H1 (cell line): ENCODE results near the gene FBLN2. TPM values are rescaled to one million over a fixed set of nuclear protein-coding genes. Genes with fewer than 3 reads are reported as not detected.

Experiments used
- CTCF ChIA-PET: fragments of 300-600 bp; sonication (Branson Sonifier 250); formaldehyde crosslinking; loops from one replicate; lab custom pipeline; 2021; ENCODE audit not compliant: partially characterized antibody; lab: Charles Lee
- POLR2A ChIA-PET: fragments of 300-600 bp; sonication (Branson Sonifier 250); formaldehyde crosslinking; loops from one replicate; lab custom pipeline; 2021; ENCODE audit warnings: inconsistent platforms; ENCODE audit not compliant: partially characterized antibody; lab: Charles Lee
- DNase-seq, 2 experiments: peaks; one replicate each; pipeline versions ENCODE4 v3.0.0 to v3.0.0-alpha.2; 2010 to 2022; ENCODE audit warnings: low spot score in 2 of 2, low read depth in 1 of 2, mixed read lengths in 1 of 2
- FAIRE-seq: peaks from 2 replicates; lab custom pipeline; 2011; peaks lifted over from hg19 to GRCh38; lab: Jason Lieb, UNC
- H2AFZ ChIP-seq: 2 replicates; pipeline ENCODE4 v1.8.1; 2012; ENCODE audit warnings: low read length, inconsistent platforms
- H2AK5ac ChIP-seq: 2 replicates; pipeline ENCODE4 v1.6.1; 2013; ENCODE audit warnings: low read depth, low read length
- H2BK120ac ChIP-seq: replicated peaks from 2 replicates; pipeline ENCODE3; 2013; ENCODE audit warnings: low read depth, low read length, inconsistent platforms
- H2BK12ac ChIP-seq: 2 replicates; pipeline ENCODE4 v1.6.1; 2013; ENCODE audit warnings: low read depth, low read length
- H2BK15ac ChIP-seq: 2 replicates; pipeline ENCODE4 v1.6.1; 2013; ENCODE audit warnings: low read length
- H2BK20ac ChIP-seq: 2 replicates; pipeline ENCODE4 v1.6.1; 2013; ENCODE audit warnings: low read length
- H2BK5ac ChIP-seq: 2 replicates; pipeline ENCODE4 v1.6.1; 2013; ENCODE audit warnings: low read depth, low read length
- H3K14ac ChIP-seq: 2 replicates; pipeline ENCODE4 v1.6.1; 2013; ENCODE audit warnings: inconsistent platforms; ENCODE audit not compliant: insufficient read length
- H3K18ac ChIP-seq: 2 replicates; pipeline ENCODE4 v1.6.1; 2013; ENCODE audit warnings: low read length; ENCODE audit errors: extremely low read depth
- H3K23ac ChIP-seq: 2 replicates; pipeline ENCODE4 v1.6.1; 2013; ENCODE audit warnings: inconsistent platforms; ENCODE audit not compliant: insufficient read length
- H3K23me2 ChIP-seq: 2 replicates; pipeline ENCODE4 v1.6.1; 2013; ENCODE audit warnings: low read depth, low read length
- H3K27ac ChIP-seq: 2 replicates; pipeline ENCODE4 v1.6.1; 2011; ENCODE audit warnings: low read depth, low read length, inconsistent platforms
- H3K27me3 ChIP-seq, 4 experiments: replicated peaks in 1 of 4; 1 replicate in 1 of 4; 2 replicates in 3 of 4; pipeline versions ENCODE4 v1.6.1 to v1.8.1; 2011 to 2013; ENCODE audit warnings: low read length in 3 of 4, mild to moderate bottlenecking in 3 of 4, inconsistent platforms in 2 of 4, mixed read lengths in 2 of 4, moderate library complexity in 1 of 4; ENCODE audit not compliant: control insufficient read depth in 3 of 4, insufficient read depth in 3 of 4; ENCODE audit errors: extremely low read depth in 1 of 4
- H3K36me3 ChIP-seq, 4 experiments: 2 replicates each; pipeline versions ENCODE4 v1.6.1 to v1.8.1; 2011 to 2013; ENCODE audit warnings: mild to moderate bottlenecking in 4 of 4, low read length in 3 of 4, moderate library complexity in 2 of 4, control low read depth in 1 of 4, inconsistent platforms in 1 of 4; ENCODE audit not compliant: insufficient read depth in 4 of 4, control insufficient read depth in 2 of 4
- H3K4ac ChIP-seq: replicated peaks from 2 replicates; pipeline ENCODE3; 2013; ENCODE audit warnings: low read length, low read depth, mixed read lengths, inconsistent platforms; ENCODE audit not compliant: insufficient read length
- H3K4me1 ChIP-seq, 4 experiments: replicated peaks in 1 of 4; 1 replicate in 1 of 4; 2 replicates in 3 of 4; pipeline versions ENCODE4 v1.6.1 to v1.8.1; 2011 to 2013; ENCODE audit warnings: low read length in 3 of 4, inconsistent platforms in 2 of 4, mixed read lengths in 1 of 4; ENCODE audit not compliant: insufficient read depth in 4 of 4, control insufficient read depth in 3 of 4
- H3K4me2 ChIP-seq, 2 experiments: 2 replicates each; pipeline versions ENCODE4 v1.6.1 to v1.8.1; 2011 to 2013; ENCODE audit warnings: low read depth in 2 of 2, low read length in 2 of 2, control low read depth in 1 of 2, inconsistent platforms in 1 of 2, mild to moderate bottlenecking in 1 of 2; ENCODE audit not compliant: insufficient read depth in 1 of 2
- H3K4me3 ChIP-seq, 4 experiments: fragments of 200-600, 300-600 bp in 1 of 4; sonication (generic), shearing (Covaris generic), sonication (Bioruptor Twin) in 1 of 4; 2 replicates each; pipeline versions ENCODE4 v1.5.1 to v1.8.1; 2011 to 2016; ENCODE audit warnings: low read length in 4 of 4, low read depth in 3 of 4, control low read depth in 2 of 4, inconsistent platforms in 2 of 4, mild to moderate bottlenecking in 2 of 4, mixed read lengths in 1 of 4, moderate library complexity in 1 of 4; ENCODE audit not compliant: insufficient read depth in 2 of 4; ENCODE audit errors: extremely low read depth in 1 of 4
- H3K56ac ChIP-seq: replicated peaks from 2 replicates; pipeline ENCODE3; 2013; ENCODE audit warnings: low read depth, mild to moderate bottlenecking, mixed read lengths, low read length, inconsistent platforms; ENCODE audit not compliant: insufficient read length
- H3K79me1 ChIP-seq: 2 replicates; pipeline ENCODE4 v1.6.1; 2013; ENCODE audit warnings: low read depth, low read length, control low read depth
- H3K79me2 ChIP-seq, 2 experiments: 2 replicates each; pipeline versions ENCODE4 v1.6.1 to v1.8.1; 2012 to 2013; ENCODE audit warnings: low read length in 2 of 2, mild to moderate bottlenecking in 2 of 2, inconsistent platforms in 1 of 2; ENCODE audit not compliant: insufficient read depth in 2 of 2, control insufficient read depth in 1 of 2
- H3K9ac ChIP-seq, 4 experiments: replicated peaks in 1 of 4; 1 replicate in 1 of 4; 2 replicates in 3 of 4; pipeline versions ENCODE4 v1.6.1 to v1.8.1; 2011 to 2013; ENCODE audit warnings: low read depth in 3 of 4, low read length in 3 of 4, control low read depth in 2 of 4, mild to moderate bottlenecking in 2 of 4, moderate library complexity in 2 of 4, inconsistent platforms in 1 of 4; ENCODE audit errors: extremely low read depth in 1 of 4
- H3K9me3 ChIP-seq, 2 experiments: 2 replicates each; pipeline versions ENCODE4 v1.6.1 to v1.8.1; 2012 to 2013; ENCODE audit warnings: mild to moderate bottlenecking in 2 of 2, moderate library complexity in 2 of 2, control low read depth in 1 of 2, inconsistent platforms in 1 of 2, low read depth in 1 of 2, low read length in 1 of 2, mixed read lengths in 1 of 2; ENCODE audit not compliant: insufficient read depth in 2 of 2
- H4K20me1 ChIP-seq, 2 experiments: replicated peaks in 1 of 2; 2 replicates each; pipeline versions ENCODE3 to v1.8.1; 2011 to 2013; ENCODE audit warnings: inconsistent platforms in 2 of 2, low read length in 2 of 2, mild to moderate bottlenecking in 1 of 2; ENCODE audit not compliant: insufficient read depth in 2 of 2, control insufficient read depth in 1 of 2
- H4K5ac ChIP-seq: 2 replicates; pipeline ENCODE4 v1.6.1; 2013; ENCODE audit warnings: low read length, low read depth, mixed read lengths, inconsistent platforms; ENCODE audit not compliant: insufficient read length
- H4K8ac ChIP-seq: 2 replicates; pipeline ENCODE4 v1.8.0; 2013; ENCODE audit warnings: mild to moderate bottlenecking, moderate library complexity, low read length, inconsistent platforms; ENCODE audit not compliant: insufficient read depth; ENCODE audit errors: extremely low read depth
- H4K91ac ChIP-seq: replicated peaks from 2 replicates; pipeline ENCODE3; 2013; ENCODE audit warnings: low read length, mixed read lengths, inconsistent platforms; ENCODE audit not compliant: insufficient read length
- KDM1A ChIP-seq: fragments of 200-600, 300-600 bp; sonication (generic); IDR thresholded peaks from 2 replicates; pipeline ENCODE4 v1.7.1; 2016; ENCODE audit warnings: mild to moderate bottlenecking, low read length, borderline replicate concordance
- RFX5 ChIP-seq: IDR thresholded peaks from 2 replicates; pipeline ENCODE4 v1.6.1; 2011; ENCODE audit warnings: low read depth, low read length, improper control_type of control experiment, borderline replicate concordance
- TEAD4 ChIP-seq: IDR thresholded peaks from 2 replicates; pipeline ENCODE4 v1.6.1; 2012; ENCODE audit warnings: low read depth, low read length, inconsistent platforms, mixed read lengths
- WGBS, 2 experiments: shearing (Covaris generic) in 1 of 2; methylation state at CpG; one replicate each; pipeline versions ENCODE4 v1.1.6 to v1.1.7; 2013 to 2015; ENCODE audit warnings: low lambda C conversion rate in 2 of 2, mixed read lengths in 2 of 2, inconsistent platforms in 1 of 2, low coverage in 1 of 2, missing lambda C conversion rate in 1 of 2; ENCODE audit not compliant: insufficient replicate concordance in 2 of 2, insufficient coverage in 1 of 2, insufficient read length in 1 of 2; ENCODE audit errors: extremely low coverage in 1 of 2, missing lambda C conversion rate in 1 of 2; 5-methylcytosine and 5-hydroxymethylcytosine counted together
- polyA plus RNA-seq, 7 experiments: library from polyadenylated mRNA; depleted of rRNA in 3 of 7; stranded (reverse) in 5 of 7; unstranded in 2 of 7; fragments of >200 nt in 5 of 7; fragments of 200-250 nt in 2 of 7; gene quantifications; 1 replicate in 5 of 7; 2 replicates in 1 of 7; 4 replicates in 1 of 7; pipeline versions ENCODE4 v1.2.1 to v1.2.3, GENCODE V29; 2011 to 2013; ENCODE audit warnings: missing spikeins in 2 of 7, mixed read lengths in 2 of 7
- total RNA-seq: library from RNA; stranded (reverse); fragmentation: NEBNext Ultra II Directional; extraction: Animal tissue kit (Norgen Biotek cat#: 25700); gene quantifications from 2 replicates; pipeline ENCODE4 v1.2.1, GENCODE V29; 2021
- TF ChIP-seq, protein P1 (sequence below): IDR thresholded peaks from 2 replicates; pipeline ENCODE4 v1.6.1; 2011; ENCODE audit warnings: low read length, improper control_type of control experiment

FBLN2 gene
- total and polyA plus RNA-seq, 2 of the 8 experiments (the other 6 are each of a cell fraction or from before 2014, with no cell fraction given) = 17.4 to 24.2 TPM

DNA sequence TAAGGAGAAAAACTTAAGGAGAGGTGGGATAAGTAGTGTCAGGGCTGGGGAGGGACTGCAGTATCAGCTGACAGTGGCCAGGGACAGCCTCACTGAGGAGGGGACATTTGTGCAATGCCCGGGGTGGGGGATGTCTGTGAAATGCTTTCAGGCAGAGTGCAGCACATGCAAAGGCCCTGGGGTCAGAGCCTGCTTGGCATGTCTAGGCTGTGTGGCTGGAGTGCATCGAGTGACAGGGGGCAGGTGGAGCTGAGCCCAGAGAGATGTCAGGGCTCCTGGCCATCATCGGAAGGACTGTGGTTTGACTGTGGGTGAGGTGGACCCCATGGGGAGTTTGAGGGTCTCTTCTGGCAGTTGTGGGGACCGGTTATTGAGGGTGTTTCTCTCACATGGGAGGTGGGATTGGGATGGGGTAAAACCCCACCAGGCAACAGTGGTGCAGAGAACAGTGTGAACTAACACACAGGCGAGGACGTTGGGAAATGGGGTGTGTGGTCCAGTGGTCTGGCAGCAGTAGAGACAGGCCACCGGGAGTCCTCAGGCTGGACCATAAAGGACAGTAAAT is 61.2 kb downstream of the FBLN2 start:
- Histone ChIP-seq H3K56ac (no peak overlapping the region), H2BK12ac (no peak overlapping the region), H3K23ac (no peak overlapping the region), H4K20me1 (peaks cover 3 to 4% of the 10 kb centered on the region in 2 experiments), H3K79me1 (no peaks in the 10 kb centered on the region), H3K9me3 (no peaks in the 10 kb centered on the region; a peak in 2 of 4 replicates), H3K27me3 (no peaks in the 10 kb centered on the region), H3K36me3 (no peaks in the 10 kb centered on the region), H2BK20ac (no peak overlapping the region), H3K4me1 (no peaks in the 10 kb centered on the region), H3K9ac (no peak overlapping the region), H3K14ac (no peak overlapping the region), H3K4ac (no peak overlapping the region), H2AFZ (no peak overlapping the region), H2BK5ac (no peak overlapping the region), H3K18ac (no peak overlapping the region), H3K23me2 (peaks cover 8% of the 10 kb centered on the region; the same call in 1 of the 2 replicates), H3K79me2 (no peaks in the 10 kb centered on the region), H3K4me2 (no peak overlapping the region), H4K91ac (no peak overlapping the region), H4K5ac (no peak overlapping the region), H2BK15ac (no peak overlapping the region), H3K27ac (no peak overlapping the region), H2AK5ac (no peak overlapping the region), H4K8ac (no peak overlapping the region), H3K4me3 (no peak overlapping the region), H2BK120ac (no peak overlapping the region)
- 87% methylated on average over 7 of the region's 7 CpGs; no CpG with 5 or more reads in 1 of the 2 experiments for WGBS, 2 experiments
- no peak for TF ChIP-seq RFX5
- TF ChIP-seq, protein P1, sequence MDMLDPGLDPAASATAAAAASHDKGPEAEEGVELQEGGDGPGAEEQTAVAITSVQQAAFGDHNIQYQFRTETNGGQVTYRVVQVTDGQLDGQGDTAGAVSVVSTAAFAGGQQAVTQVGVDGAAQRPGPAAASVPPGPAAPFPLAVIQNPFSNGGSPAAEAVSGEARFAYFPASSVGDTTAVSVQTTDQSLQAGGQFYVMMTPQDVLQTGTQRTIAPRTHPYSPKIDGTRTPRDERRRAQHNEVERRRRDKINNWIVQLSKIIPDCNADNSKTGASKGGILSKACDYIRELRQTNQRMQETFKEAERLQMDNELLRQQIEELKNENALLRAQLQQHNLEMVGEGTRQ = no peak
- TF ChIP-seq KDM1A = 0 out of 2 replicates have a peak, but pooled peaks have one; percentile 49
- TF ChIP-seq TEAD4 = no peak
- CTCF ChIA-PET = interaction anchor here (0.8 to 1.4 kb wide), 4 partner anchors 16 to 275 kb away, joined by 3 to 5 read pairs (median 3); no protein-coding TSS in a partner anchor
- POLR2A ChIA-PET = interaction anchor here (1.0 to 1.1 kb wide), 2 partner anchors 17 to 28 kb away, joined by 3 read pairs; no protein-coding TSS in a partner anchor
- DNase-seq (no peak), FAIRE-seq (no peak)
